Measurements from ENCODE around the gene GPRC5B.

Gene GPRC5B

DNA sequence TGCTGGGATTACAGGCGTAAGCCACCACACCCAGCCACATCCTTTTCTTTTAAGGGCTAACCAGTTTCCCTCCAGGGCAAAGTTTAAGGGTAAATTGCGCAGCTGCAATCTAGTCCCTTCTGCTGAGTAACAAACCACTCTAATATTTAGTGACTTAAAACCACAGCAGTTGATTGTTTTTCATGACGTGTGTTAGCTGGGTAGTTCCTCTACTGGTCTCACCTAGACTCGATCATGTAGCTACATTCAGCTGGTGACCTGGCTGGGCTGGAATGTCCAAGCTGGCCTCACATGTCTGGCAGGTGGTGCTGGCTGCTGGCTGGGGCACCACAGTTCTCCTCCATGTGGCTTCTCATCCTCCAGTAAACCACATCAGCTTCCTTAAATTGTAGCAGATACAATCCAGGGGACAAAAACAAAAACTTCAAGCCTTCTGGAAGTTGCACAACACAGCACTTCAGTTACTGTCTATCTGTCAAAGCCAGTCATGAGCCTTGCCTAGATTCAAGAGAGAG lies 75.5 kb downstream of the GPRC5B start:
- no peak for DNase-seq

DNA sequence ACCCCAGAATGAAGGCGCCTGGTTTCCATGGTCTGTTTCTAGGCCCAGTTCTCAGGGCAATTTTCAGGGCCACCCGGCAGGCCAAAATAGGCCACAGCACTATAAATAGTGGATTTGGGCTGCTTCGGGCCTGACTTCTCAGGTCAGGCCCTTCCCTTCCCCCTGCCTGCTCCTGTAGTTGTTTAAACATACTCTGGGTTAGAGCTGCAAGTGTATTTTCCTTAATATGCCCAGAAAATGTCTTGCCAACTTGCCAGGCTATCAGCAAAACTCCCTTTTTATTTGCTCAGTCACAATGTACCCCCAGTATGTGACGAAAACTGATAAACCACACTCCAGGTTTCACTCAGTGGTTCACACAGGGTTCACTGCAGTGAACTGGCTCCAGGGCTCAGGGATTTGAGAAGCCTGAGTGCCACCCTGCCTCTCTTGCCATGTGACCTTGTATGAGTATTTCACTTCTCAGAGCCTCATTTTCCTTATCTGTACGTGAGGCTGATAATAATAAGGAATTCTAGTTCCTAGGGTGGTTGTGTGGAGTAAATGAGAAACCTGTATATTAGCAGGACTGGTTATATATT lies 76.5 kb downstream of the GPRC5B start:
- no peak for DNase-seq

Measured in NCI-H524 treated with DMSO at 0.1 percent for 48 hours (cell line).